Measurements from ENCODE around the gene GHRH. TPM values are rescaled to one million over a fixed set of nuclear protein-coding genes. Genes with fewer than 3 reads are reported as not detected.

The GHRH gene
- polyA plus RNA-seq, 2 of the 4 experiments (the other 2 are of a cell fraction) = not detected

GRCh38 chr20:37231947-37232630, 29.5 kb downstream of the GHRH start:
- FAIRE-seq = no peak

GRCh38 chr20:37230200-37230599, 31.4 kb downstream of the GHRH start:
- POLR2A ChIA-PET = no interaction called here
- FAIRE-seq = no peak
- WGBS (ENCODE audit: missing lambda C conversion rate) = 98% methylated on average over 6 of the region's 6 CpGs
- Histone ChIP-seq H3K9me3 (no peaks in the 10 kb centered on the region), H3K4me2 (no peak overlapping the region), H3K27ac (no peak overlapping the region), H3K4me1 (no peaks in the 10 kb centered on the region), H3K4me3 (no peak overlapping the region)
- ATAC-seq = no peak
- CTCF ChIA-PET = interaction anchor here (0.6 to 2.8 kb wide), 7 partner anchors 10 to 1094 kb away, joined by 3 to 8 read pairs (median 4); no protein-coding TSS in a partner anchor
- DNase-seq (ENCODE audit: low read depth in 1 of 2, low spot score in 1 of 2) = no peak
- TF ChIP-seq NPAS2 (CRISPR knock-in tag; IDR thresholded peaks at IDR 0.05; ENCODE audit: borderline replicate concordance) = no peak
- no peak for TF ChIP-seq MYC (IDR thresholded peaks at IDR 0.05; ENCODE audit: borderline replicate concordance, low read length)
- no peak for TF ChIP-seq HOXA7 (CRISPR knock-in tag; IDR thresholded peaks at IDR 0.05)
- no peak for TF ChIP-seq EP300 (IDR thresholded peaks at IDR 0.05)
- no peak for TF ChIP-seq CEBPB (IDR thresholded peaks at IDR 0.05)
- no peak for TF ChIP-seq ZFP36 (IDR thresholded peaks at IDR 0.05; ENCODE audit: borderline replicate concordance, partially characterized antibody)

More at GRCh38 chr20:37231947-37232630, 29.5 kb downstream of the GHRH start:
- CTCF ChIA-PET = interaction anchor here (0.9 to 1.8 kb wide), 6 partner anchors 9 to 113 kb away, joined by 3 to 5 read pairs (median 4); no protein-coding TSS in a partner anchor
- 96% methylated on average over 13 of the region's 13 CpGs for WGBS (ENCODE audit: missing lambda C conversion rate)
- POLR2A ChIA-PET = no interaction called here
- TF ChIP-seq FOXS1 (CRISPR knock-in tag; IDR thresholded peaks at IDR 0.05) = no peak
- no peak for TF ChIP-seq NPAS2 (CRISPR knock-in tag; IDR thresholded peaks at IDR 0.05; ENCODE audit: borderline replicate concordance)
- TF ChIP-seq ZNF302 (CRISPR knock-in tag; IDR thresholded peaks at IDR 0.05) = no peak
- TF ChIP-seq RFX5 (IDR thresholded peaks at IDR 0.05) = no peak
- no peak for TF ChIP-seq EP300 (IDR thresholded peaks at IDR 0.05)
- TF ChIP-seq GATA3 (IDR thresholded peaks at IDR 0.05; ENCODE audit: borderline replicate concordance) = no peak
- TF ChIP-seq RNF2 (IDR thresholded peaks at IDR 0.05; ENCODE audit: borderline replicate concordance, low read depth) = no peak
- TF ChIP-seq ZC3H11A (IDR thresholded peaks at IDR 0.05) = no peak
- no peak for TF ChIP-seq HOXB5 (CRISPR knock-in tag; IDR thresholded peaks at IDR 0.05)
- no peak for TF ChIP-seq HOXB13 (CRISPR knock-in tag; IDR thresholded peaks at IDR 0.05; ENCODE audit: low read depth)
- TF ChIP-seq ZSCAN20 (CRISPR knock-in tag; IDR thresholded peaks at IDR 0.05) = no peak
- TF ChIP-seq RAD21 (conservative IDR thresholded peaks at IDR 0.05 in 1 of 2, IDR thresholded peaks at IDR 0.05 in 1 of 2) = no peak
- no peak for TF ChIP-seq HES2 (IDR thresholded peaks at IDR 0.05)
- TF ChIP-seq RARB (CRISPR knock-in tag; IDR thresholded peaks at IDR 0.05) = no peak
- TF ChIP-seq MAZ (IDR thresholded peaks at IDR 0.05; ENCODE audit: borderline replicate concordance, low read depth, low read length) = no peak
- TF ChIP-seq ATOH8 (CRISPR knock-in tag; IDR thresholded peaks at IDR 0.05; ENCODE audit: low read depth) = no peak
- no peak for TF ChIP-seq HEYL (CRISPR knock-in tag; IDR thresholded peaks at IDR 0.05)
- DNase-seq (ENCODE audit: low read depth in 1 of 2, low spot score in 1 of 2) = no peak
- Histone ChIP-seq H3K4me2 (no peak overlapping the region), H3K9me3 (no peaks in the 10 kb centered on the region), H3K27ac (no peak overlapping the region), H3K4me3 (no peak overlapping the region), H3K4me1 (no peaks in the 10 kb centered on the region)
- no peak for ATAC-seq

GRCh38 chr20:37229357-37229756, 32.3 kb downstream of the GHRH start:
- Histone ChIP-seq H3K9me3 (no peaks in the 10 kb centered on the region), H3K4me2 (no peak overlapping the region), H3K4me3 (no peak overlapping the region), H3K4me1 (no peaks in the 10 kb centered on the region), H3K27ac (no peak overlapping the region)
- DNase-seq (ENCODE audit: low read depth in 1 of 2, low spot score in 1 of 2) = no peak
- POLR2A ChIA-PET = no interaction called here
- 92% methylated on average over 4 of the region's 4 CpGs for WGBS (ENCODE audit: missing lambda C conversion rate)
- CTCF ChIA-PET = interaction anchor here (1.1 to 2.8 kb wide), 4 partner anchors 11 to 40 kb away, joined by 3 to 8 read pairs (median 4); no protein-coding TSS in a partner anchor
- no peak for ATAC-seq
- FAIRE-seq = no peak
- TF ChIP-seq RFX5 (IDR thresholded peaks at IDR 0.05) = no peak
- no peak for TF ChIP-seq HOXA7 (CRISPR knock-in tag; IDR thresholded peaks at IDR 0.05)
- TF ChIP-seq JUN (IDR thresholded peaks at IDR 0.05) = no peak
- TF ChIP-seq HES2 (IDR thresholded peaks at IDR 0.05) = no peak
- no peak for TF ChIP-seq MYC (IDR thresholded peaks at IDR 0.05; ENCODE audit: borderline replicate concordance, low read length)
- no peak for TF ChIP-seq HEYL (CRISPR knock-in tag; IDR thresholded peaks at IDR 0.05)
- no peak for TF ChIP-seq CEBPB (IDR thresholded peaks at IDR 0.05)
- no peak for TF ChIP-seq E2F6 (IDR thresholded peaks at IDR 0.05; ENCODE audit: borderline replicate concordance, low read depth)
- no peak for TF ChIP-seq CHD2 (IDR thresholded peaks at IDR 0.05; ENCODE audit: low read length, partially characterized antibody)
- TF ChIP-seq FOSL2 (IDR thresholded peaks at IDR 0.05) = no peak
- TF ChIP-seq FOSL2 (CRISPR knock-in tag; IDR thresholded peaks at IDR 0.05) = no peak
